HCT116 (cell line): ENCODE data around the gene RYR3.

Experiments used
- CEBPB ChIP-seq: IDR thresholded peaks from 2 replicates; pipeline ENCODE4 v1.6.1; 2012; ENCODE audit warnings: low read depth
- EZH2 ChIP-seq: fragments of 200-600 bp; sonication (generic); IDR thresholded peaks from 2 replicates; pipeline ENCODE4 v1.6.1; 2017; ENCODE audit warnings: antibody characterized with exemption, mixed run types
- POLR2A ChIP-seq: IDR thresholded peaks from 2 replicates; pipeline ENCODE4 v1.7.0; 2011; ENCODE audit warnings: borderline replicate concordance; ENCODE audit not compliant: insufficient read depth, insufficient read length; ENCODE audit errors: extremely low read depth
- RAD21 ChIP-seq: IDR thresholded peaks from 2 replicates; pipeline ENCODE4 v1.6.1; 2012; ENCODE audit warnings: low read depth, mild to moderate bottlenecking
- SIN3A ChIP-seq: IDR thresholded peaks from 2 replicates; pipeline ENCODE4 v1.6.1; 2012; ENCODE audit warnings: low read depth
- YY1 ChIP-seq: IDR thresholded peaks from 2 replicates; pipeline ENCODE4 v1.6.1; 2011; ENCODE audit warnings: low read length, low read depth, moderate library complexity, mild to moderate bottlenecking; ENCODE audit not compliant: insufficient replicate concordance; ENCODE audit errors: extremely low read depth
- ZNF274 ChIP-seq: fragments of 200-500 bp; sonication (Bioruptor generic); IDR thresholded peaks from 2 replicates; pipeline ENCODE4 v1.6.1; 2014; ENCODE audit warnings: mild to moderate bottlenecking, low read depth, low read length, inconsistent platforms
- TF ChIP-seq, protein P1 (sequence below), 3 experiments: fragments of 200-600 bp in 1 of 3; sonication (generic) in 1 of 3; IDR thresholded peaks in 2 of 3; conservative IDR thresholded peaks in 1 of 3; 2 replicates each; pipeline ENCODE4 v1.5.1; 2012 to 2017; ENCODE audit warnings: low read depth in 2 of 3, low read length in 2 of 3, antibody characterized with exemption in 1 of 3, borderline replicate concordance in 1 of 3, control low read depth in 1 of 3, mild to moderate bottlenecking in 1 of 3, mixed read lengths in 1 of 3, mixed run types in 1 of 3, moderate library complexity in 1 of 3; ENCODE audit not compliant: insufficient read depth in 1 of 3
- TF ChIP-seq, protein P2 (sequence below): IDR thresholded peaks from 2 replicates; pipeline ENCODE4 v1.6.1; 2012

DNA sequence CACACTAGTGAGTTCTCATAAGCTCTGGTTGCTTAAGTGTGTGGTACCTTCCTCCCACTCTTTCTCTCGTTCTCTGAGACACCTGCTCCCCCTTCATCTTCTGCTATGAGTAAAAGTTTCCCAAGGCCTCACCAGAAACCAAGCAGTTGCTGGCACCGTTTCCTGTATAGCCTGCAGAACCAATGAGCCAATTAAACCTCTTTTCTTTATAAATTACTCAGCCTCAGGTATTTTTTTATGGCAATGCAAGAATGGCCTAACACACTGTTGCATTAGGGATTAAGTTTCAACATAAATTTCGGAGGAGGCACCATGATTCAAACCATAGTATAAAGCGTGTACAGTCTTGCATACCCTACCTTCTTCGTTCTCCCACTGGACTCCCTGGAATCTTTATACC, 405.3 kb downstream of the RYR3 start:
- TF ChIP-seq CEBPB (no peak), POLR2A (no peak), EZH2 (no peak), YY1 (no peak), RAD21 (no peak), ZNF274 (no peak), SIN3A (no peak)
- TF ChIP-seq, protein P1, sequence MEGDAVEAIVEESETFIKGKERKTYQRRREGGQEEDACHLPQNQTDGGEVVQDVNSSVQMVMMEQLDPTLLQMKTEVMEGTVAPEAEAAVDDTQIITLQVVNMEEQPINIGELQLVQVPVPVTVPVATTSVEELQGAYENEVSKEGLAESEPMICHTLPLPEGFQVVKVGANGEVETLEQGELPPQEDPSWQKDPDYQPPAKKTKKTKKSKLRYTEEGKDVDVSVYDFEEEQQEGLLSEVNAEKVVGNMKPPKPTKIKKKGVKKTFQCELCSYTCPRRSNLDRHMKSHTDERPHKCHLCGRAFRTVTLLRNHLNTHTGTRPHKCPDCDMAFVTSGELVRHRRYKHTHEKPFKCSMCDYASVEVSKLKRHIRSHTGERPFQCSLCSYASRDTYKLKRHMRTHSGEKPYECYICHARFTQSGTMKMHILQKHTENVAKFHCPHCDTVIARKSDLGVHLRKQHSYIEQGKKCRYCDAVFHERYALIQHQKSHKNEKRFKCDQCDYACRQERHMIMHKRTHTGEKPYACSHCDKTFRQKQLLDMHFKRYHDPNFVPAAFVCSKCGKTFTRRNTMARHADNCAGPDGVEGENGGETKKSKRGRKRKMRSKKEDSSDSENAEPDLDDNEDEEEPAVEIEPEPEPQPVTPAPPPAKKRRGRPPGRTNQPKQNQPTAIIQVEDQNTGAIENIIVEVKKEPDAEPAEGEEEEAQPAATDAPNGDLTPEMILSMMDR (IDR thresholded peaks at IDR 0.05 in 2 of 3, conservative IDR thresholded peaks at IDR 0.05 in 1 of 3; ENCODE audit: borderline replicate concordance in 1 of 3, insufficient read depth in 1 of 3, low read depth in 2 of 3, low read length in 2 of 3) = no peak
- TF ChIP-seq, protein P2, sequence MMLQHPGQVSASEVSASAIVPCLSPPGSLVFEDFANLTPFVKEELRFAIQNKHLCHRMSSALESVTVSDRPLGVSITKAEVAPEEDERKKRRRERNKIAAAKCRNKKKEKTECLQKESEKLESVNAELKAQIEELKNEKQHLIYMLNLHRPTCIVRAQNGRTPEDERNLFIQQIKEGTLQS = no peak
